ENCODE data around the gene CCDC171. TPM values are rescaled to one million over a fixed set of nuclear protein-coding genes. Genes with fewer than 3 reads are reported as not detected.

CCDC171 gene
- total and polyA plus RNA-seq, 2 of the 13 experiments (the other 11 are each of a cell fraction or from before 2014, with no cell fraction given) = 0.95 to 2.5 TPM

- FAIRE-seq = no peak
- H3K9me3 ChIP-seq (ENCODE audit: low read length) = no peaks in the 10 kb centered on the region
- no peak overlapping the region for H3K9ac ChIP-seq (ENCODE audit: insufficient read depth, low read depth, low read length)
- CTCF ChIA-PET (ENCODE audit: low intra/inter-chr PET ratio, low total read pairs) = no interaction called here
- no peak for TF ChIP-seq ZNF552 (CRISPR knock-in tag; IDR thresholded peaks at IDR 0.05; ENCODE audit: borderline replicate concordance)
- TF ChIP-seq NR2F1 (CRISPR knock-in tag; IDR thresholded peaks at IDR 0.05) = no peak
- no peak for TF ChIP-seq ZNF234 (CRISPR knock-in tag; conservative IDR thresholded peaks at IDR 0.05)
- no peak overlapping the region for H3K4me3 ChIP-seq (replicated peaks in 1 of 3; ENCODE audit: insufficient read depth in 1 of 3, low read depth in 2 of 3, low read length in 3 of 3)
- no TSS peak for BruUV-seq (replicated peaks)
- no peak for ATAC-seq
- H3K27ac ChIP-seq (ENCODE audit: extremely low read length, insufficient read depth, low read length) = no peak overlapping the region
- in situ Hi-C loops (cut with HindIII; ENCODE audit: extremely low pct_ligation_motif_present, low pct_unique_long_range_greater_than_20kb) (no loop called here), intact Hi-C loops (cut with micrococcal nuclease; ENCODE audit: unreplicated experiment) (no loop called here)
- no peaks in the 10 kb centered on the region for H3K79me2 ChIP-seq (ENCODE audit: insufficient read depth, low read length)
- no peak overlapping the region for H3K4me2 ChIP-seq (ENCODE audit: low read depth, low read length)
- POLR2A ChIA-PET = no interaction called here
- 19% methylated on average over 2 of the region's 2 CpGs for WGBS (ENCODE audit: low lambda C conversion rate)
- no peaks in the 10 kb centered on the region for H3K36me3 ChIP-seq (replicated peaks in 1 of 2; ENCODE audit: control insufficient read depth in 1 of 2, insufficient read depth in 2 of 2, low read length in 2 of 2)
- H3K27me3 ChIP-seq (ENCODE audit: control insufficient read depth in 1 of 2, insufficient read depth in 2 of 2, low read length in 2 of 2) = no peaks in the 10 kb centered on the region
- no peak for DNase-seq (ENCODE audit: low spot score)
- no peaks in the 10 kb centered on the region for H3K4me1 ChIP-seq (ENCODE audit: insufficient read depth, low read length)
- no peaks in the 10 kb centered on the region for H4K20me1 ChIP-seq (ENCODE audit: insufficient read depth, low read length)
- no peak overlapping the region for H2AFZ ChIP-seq (ENCODE audit: low read length)
Measured at GRCh38 chr9:15764131-15764530, 211.3 kb downstream of the CCDC171 start.

- no TSS peak for BruUV-seq (replicated peaks)
- no peaks in the 10 kb centered on the region for H3K79me2 ChIP-seq (ENCODE audit: insufficient read depth, low read length)
- no peaks in the 10 kb centered on the region for H3K4me1 ChIP-seq (ENCODE audit: insufficient read depth, low read length)
- CTCF ChIA-PET (ENCODE audit: low intra/inter-chr PET ratio, low total read pairs) = no interaction called here
- ATAC-seq (no peak), DNase-seq (ENCODE audit: low spot score) (no peak), FAIRE-seq (no peak)
- 36% methylated on average over 5 of the region's 5 CpGs for WGBS (ENCODE audit: low lambda C conversion rate)
- no peaks in the 10 kb centered on the region for H3K9me3 ChIP-seq (ENCODE audit: low read length)
- H3K36me3 ChIP-seq (replicated peaks in 1 of 2; ENCODE audit: control insufficient read depth in 1 of 2, insufficient read depth in 2 of 2, low read length in 2 of 2) = no peaks in the 10 kb centered on the region
- H4K20me1 ChIP-seq (ENCODE audit: insufficient read depth, low read length) = no peaks in the 10 kb centered on the region
- no peaks in the 10 kb centered on the region for H3K27me3 ChIP-seq (ENCODE audit: control insufficient read depth in 1 of 2, insufficient read depth in 2 of 2, low read length in 2 of 2)
- in situ Hi-C loops (cut with HindIII; ENCODE audit: extremely low pct_ligation_motif_present, low pct_unique_long_range_greater_than_20kb) (no loop called here), intact Hi-C loops (cut with micrococcal nuclease; ENCODE audit: unreplicated experiment) (no loop called here)
- no peak overlapping the region for H2AFZ ChIP-seq (ENCODE audit: low read length)
- no peak overlapping the region for H3K27ac ChIP-seq (ENCODE audit: extremely low read length, insufficient read depth, low read length)
- no peak overlapping the region for H3K4me3 ChIP-seq (replicated peaks in 1 of 3; ENCODE audit: insufficient read depth in 1 of 3, low read depth in 2 of 3, low read length in 3 of 3)
- H3K9ac ChIP-seq (ENCODE audit: insufficient read depth, low read depth, low read length) = no peak overlapping the region
- POLR2A ChIA-PET = no interaction called here
- H3K4me2 ChIP-seq (ENCODE audit: low read depth, low read length) = no peak overlapping the region
- TF ChIP-seq GFI1 (CRISPR knock-in tag; IDR thresholded peaks at IDR 0.05; ENCODE audit: borderline replicate concordance) (no peak), PRMT3 (CRISPR knock-in tag; IDR thresholded peaks at IDR 0.05; ENCODE audit: borderline replicate concordance, low read depth) (no peak), FOSL1 (CRISPR knock-in tag; IDR thresholded peaks at IDR 0.05; ENCODE audit: borderline replicate concordance) (no peak), SOX6 (IDR thresholded peaks at IDR 0.05) (no peak), SOX6 (CRISPR knock-in tag; IDR thresholded peaks at IDR 0.05) (no peak), STAT5B (CRISPR knock-in tag; IDR thresholded peaks at IDR 0.05) (no peak), BCL3 (CRISPR knock-in tag; IDR thresholded peaks at IDR 0.05) (no peak), TRIM24 (CRISPR knock-in tag; IDR thresholded peaks at IDR 0.05) (no peak), ZNF773 (CRISPR knock-in tag; IDR thresholded peaks at IDR 0.05; ENCODE audit: borderline replicate concordance) (no peak), PHB2 (IDR thresholded peaks at IDR 0.05; ENCODE audit: partially characterized antibody) (no peak)
Measured at GRCh38 chr9:15769547-15769946, 216.7 kb downstream of the CCDC171 start.

Data from HepG2 (cell line).